Osteoblast (primary cell): ENCODE measurements around the gene PITPNM1. TPM values are rescaled to one million over a fixed set of nuclear protein-coding genes. Genes with fewer than 3 reads are reported as not detected.
A peak's percentile ranks its signal among the peaks of the same experiment; 100 is the strongest.

ENCODE experiments used
- DNase-seq: peaks from one replicate; pipeline ENCODE4 v3.0.0; 2011; ENCODE audit warnings: low spot score, mixed read lengths; ENCODE audit not compliant: insufficient read length; ENCODE audit errors: missing footprints
- H2AFZ ChIP-seq: 2 replicates; pipeline ENCODE4 v1.6.0; 2011; ENCODE audit warnings: mild to moderate bottlenecking, low read length
- H3K27ac ChIP-seq: 2 replicates; pipeline ENCODE4 v1.5.1; 2011; ENCODE audit warnings: mild to moderate bottlenecking, low read depth, low read length, moderate library complexity
- H3K27me3 ChIP-seq: 2 replicates; pipeline ENCODE4 v1.6.0; 2012; ENCODE audit warnings: mild to moderate bottlenecking, control low read depth, inconsistent platforms, low read length, moderate library complexity; ENCODE audit not compliant: insufficient read depth
- H3K36me3 ChIP-seq: 2 replicates; pipeline ENCODE4 v1.5.1; 2011; ENCODE audit warnings: mild to moderate bottlenecking, low read length, control low read depth, moderate library complexity; ENCODE audit not compliant: insufficient read depth
- H3K4me1 ChIP-seq: 2 replicates; pipeline ENCODE4 v1.5.1; 2011; ENCODE audit warnings: mild to moderate bottlenecking, low read length, control low read depth, moderate library complexity; ENCODE audit not compliant: insufficient read depth
- H3K4me2 ChIP-seq: 2 replicates; pipeline ENCODE4 v1.6.0; 2011; ENCODE audit warnings: mild to moderate bottlenecking, low read length; ENCODE audit not compliant: insufficient read depth
- H3K4me3 ChIP-seq: fragments of 200-600 bp; sonication (generic); 3 replicates; pipeline ENCODE4 v1.5.1; 2012; ENCODE audit warnings: mild to moderate bottlenecking, low read length, inconsistent platforms; ENCODE audit not compliant: insufficient read depth
- H3K79me2 ChIP-seq: 2 replicates; pipeline ENCODE4 v1.6.0; 2012; ENCODE audit warnings: mild to moderate bottlenecking, low read length, control low read depth, inconsistent platforms; ENCODE audit not compliant: insufficient read depth
- H3K9me3 ChIP-seq: 2 replicates; pipeline ENCODE4 v1.5.1; 2011; ENCODE audit warnings: low read depth, low read length, control low read depth
- H4K20me1 ChIP-seq: 2 replicates; pipeline ENCODE4 v1.6.0; 2012; ENCODE audit warnings: mild to moderate bottlenecking, low read length, control low read depth; ENCODE audit not compliant: insufficient read depth
- CTCF ChIP-seq: IDR thresholded peaks from 2 replicates; pipeline ENCODE4 v1.5.1; 2011; ENCODE audit warnings: mild to moderate bottlenecking, low read depth, low read length, moderate library complexity; ENCODE audit errors: extremely low read depth
- total RNA-seq: library from RNA; depleted of rRNA; stranded (reverse); fragments of >200 nt; gene quantifications from 2 replicates; pipeline ENCODE4 v1.2.3, GENCODE V29; 2012

PITPNM1 gene
- total RNA-seq, 1 donor = 14.1 TPM

- Histone ChIP-seq H3K36me3 (peaks cover 8% of the 10 kb centered on the region), H3K27me3 (no peaks in the 10 kb centered on the region), H3K9me3 (no peaks in the 10 kb centered on the region), H4K20me1 (peaks cover 5% of the 10 kb centered on the region), H3K4me3 (no peak overlapping the region), H3K27ac (no peak overlapping the region), H2AFZ (no peak overlapping the region), H3K79me2 (no peaks in the 10 kb centered on the region), H3K4me1 (no peaks in the 10 kb centered on the region), H3K4me2 (no peak overlapping the region)
- peak; percentile 69 for DNase-seq
- no peak for TF ChIP-seq CTCF
Observed at GRCh38 chr11:67497656-67498291, 7.4 kb downstream of the PITPNM1 start.

- Histone ChIP-seq H3K27ac (no peak overlapping the region), H2AFZ (no peak overlapping the region), H3K4me1 (no peaks in the 10 kb centered on the region), H3K79me2 (no peaks in the 10 kb centered on the region), H4K20me1 (no peaks in the 10 kb centered on the region), H3K27me3 (no peaks in the 10 kb centered on the region), H3K4me3 (no peak overlapping the region), H3K9me3 (no peaks in the 10 kb centered on the region), H3K36me3 (peaks cover 8% of the 10 kb centered on the region), H3K4me2 (no peak overlapping the region)
- peak; percentile 86 for DNase-seq
- no peak for TF ChIP-seq CTCF
Observed at GRCh38 chr11:67496113-67496512, 9.1 kb downstream of the PITPNM1 start.

- H3K9me3 ChIP-seq = no peaks in the 10 kb centered on the region
- no peak for TF ChIP-seq CTCF
- no peaks in the 10 kb centered on the region for H3K4me1 ChIP-seq
- H4K20me1 ChIP-seq = no peaks in the 10 kb centered on the region
- H3K79me2 ChIP-seq = no peaks in the 10 kb centered on the region
- no peak overlapping the region for H3K27ac ChIP-seq
- H3K36me3 ChIP-seq = peaks cover 7% of the 10 kb centered on the region
- DNase-seq = peak; percentile 88
- no peak overlapping the region for H3K4me2 ChIP-seq
- no peaks in the 10 kb centered on the region for H3K27me3 ChIP-seq
- no peak overlapping the region for H2AFZ ChIP-seq
- no peak overlapping the region for H3K4me3 ChIP-seq
Observed at GRCh38 chr11:67495234-67496005, 9.7 kb downstream of the PITPNM1 start.
